GM12878 (cell line): Measurements from ENCODE around the gene PHRF1. TPM values are rescaled to one million over a fixed set of nuclear protein-coding genes. Genes with fewer than 3 reads are reported as not detected.

ENCODE experiments used
- ATAC-seq: fragments of 200-7000 bp; cut with Tn5 transposase; 3 replicates; pipeline ENCODE4 v1.9.1; 2020; ENCODE audit warnings: mild to moderate bottlenecking, moderate library complexity
- BruUV-seq: library from RNA; stranded (reverse); fragments of 400-500 nt; replicated peaks from 2 replicates; lab custom pipeline; 2021; lab: Mats Ljungman, UMichigan
- CTCF ChIA-PET: fragments of 300-600 bp; sonication (Branson Sonifier 250); formaldehyde crosslinking; extraction: SDS; loops from one replicate; lab custom pipeline; 2021; ENCODE audit warnings: inconsistent platforms; lab: Yijun Ruan, JAX
- POLR2A ChIA-PET: fragments of 350-600 bp; formaldehyde crosslinking; extraction: SDS; loops from one replicate; lab custom pipeline; 2021; ENCODE audit warnings: inconsistent platforms; lab: Charles Lee
- RAD21 ChIA-PET: fragments of 300-600 bp; sonication (Branson Sonifier 250); formaldehyde crosslinking; loops from one replicate; lab custom pipeline; 2023; ENCODE audit warnings: antibody characterized with exemption; ENCODE audit not compliant: unreplicated experiment; lab: Charles Lee
- SMC1A ChIA-PET: fragments of 300-600 bp; sonication (Branson Sonifier 250); formaldehyde crosslinking; loops from one replicate; lab custom pipeline; 2023; ENCODE audit not compliant: unreplicated experiment, uncharacterized antibody; lab: Charles Lee
- DNase-seq: peaks from one replicate; pipeline ENCODE4 v3.0.0-alpha.2; 2011; ENCODE audit warnings: low read depth, low spot score
- FAIRE-seq: peaks from 3 replicates; lab custom pipeline; 2011; peaks lifted over from hg19 to GRCh38; lab: Jason Lieb, UNC
- H2AFZ ChIP-seq: 2 replicates; pipeline ENCODE4 v1.6.0; 2011; ENCODE audit warnings: low read depth, low read length, control low read depth; ENCODE audit not compliant: control insufficient read depth
- H3K27ac ChIP-seq: 2 replicates; pipeline ENCODE4 v1.5.1; 2011; ENCODE audit warnings: control low read depth; ENCODE audit not compliant: control insufficient read depth, insufficient read depth
- H3K27me3 ChIP-seq, 2 experiments: replicated peaks in 1 of 2; 2 replicates each; pipeline versions ENCODE4 v1.6.0 to v1.6.1; 2011; ENCODE audit warnings: low read length in 1 of 2; ENCODE audit not compliant: control insufficient read depth in 2 of 2, insufficient read depth in 2 of 2
- H3K36me3 ChIP-seq, 2 experiments: 2 replicates each; pipeline ENCODE4 v1.5.1; 2011; ENCODE audit warnings: low read length in 1 of 2; ENCODE audit not compliant: control insufficient read depth in 2 of 2, insufficient read depth in 2 of 2
- H3K4me1 ChIP-seq: 2 replicates; pipeline ENCODE4 v1.6.1; 2011; ENCODE audit warnings: mild to moderate bottlenecking, low read length, moderate library complexity, mixed read lengths; ENCODE audit not compliant: control insufficient read depth, insufficient read depth
- H3K4me2 ChIP-seq: 2 replicates; pipeline ENCODE4 v1.6.0; 2011; ENCODE audit warnings: control low read depth; ENCODE audit not compliant: control insufficient read depth, insufficient read depth
- H3K4me3 ChIP-seq: fragments of 200-600 bp; sonication (generic); 2 replicates; pipeline ENCODE4 v1.5.1; 2016
- H3K79me2 ChIP-seq: 2 replicates; pipeline ENCODE4 v1.6.0; 2011; ENCODE audit warnings: low read length; ENCODE audit not compliant: control insufficient read depth, insufficient read depth
- H3K9ac ChIP-seq: 2 replicates; pipeline ENCODE4 v1.8.0; 2011; ENCODE audit warnings: low read length, control low read depth, mixed read lengths; ENCODE audit not compliant: control insufficient read depth, insufficient read depth
- H3K9me3 ChIP-seq: replicated peaks from 3 replicates; pipeline ENCODE4 v1.5.1; 2011; ENCODE audit warnings: mild to moderate bottlenecking, low read length; ENCODE audit not compliant: control insufficient read depth, insufficient read depth
- H4K20me1 ChIP-seq: 2 replicates; pipeline ENCODE4 v1.6.0; 2011; ENCODE audit not compliant: control insufficient read depth, insufficient read depth
- CHD1 ChIP-seq: IDR thresholded peaks from 2 replicates; pipeline ENCODE4 v1.6.1; 2012; ENCODE audit warnings: low read depth, low read length, improper control_type of control experiment
- EP300 ChIP-seq, 2 experiments: fragments of 150-350 bp in 1 of 2; IDR thresholded peaks; 2 replicates each; pipeline ENCODE4 v1.6.1; 2011 to 2012; ENCODE audit warnings: low read depth in 2 of 2, low read length in 2 of 2, borderline replicate concordance in 1 of 2, improper control_type of control experiment in 1 of 2, inconsistent platforms in 1 of 2; ENCODE audit not compliant: control insufficient read depth in 1 of 2
- FOXM1 ChIP-seq: IDR thresholded peaks from 2 replicates; pipeline ENCODE4 v1.6.1; 2012; ENCODE audit warnings: low read depth, mild to moderate bottlenecking, inconsistent platforms, low read length, moderate library complexity
- KLF5 ChIP-seq: fragments of 450-650 bp; IDR thresholded peaks from 2 replicates; pipeline ENCODE4 v1.6.1; 2014; ENCODE audit warnings: mild to moderate bottlenecking; ENCODE audit not compliant: partially characterized antibody
- LARP7 ChIP-seq: fragments of 450-650 bp; IDR thresholded peaks from 2 replicates; pipeline ENCODE4 v1.6.1; 2017; ENCODE audit warnings: mild to moderate bottlenecking
- MEF2B ChIP-seq: fragments of 450-650 bp; IDR thresholded peaks from 2 replicates; pipeline ENCODE4 v1.6.1; 2018; ENCODE audit warnings: mild to moderate bottlenecking, moderate library complexity; ENCODE audit not compliant: partially characterized antibody, poor library complexity, severe bottlenecking
- MTA2 ChIP-seq: fragments of 450-650 bp; IDR thresholded peaks from 2 replicates; pipeline ENCODE4 v1.6.1; 2016; ENCODE audit warnings: low read depth, mild to moderate bottlenecking, moderate library complexity
- PAX5 ChIP-seq: IDR thresholded peaks from 2 replicates; pipeline ENCODE4 v1.6.1; 2011; ENCODE audit warnings: low read depth, low read length, borderline replicate concordance
- PKNOX1 ChIP-seq: fragments of 450-650 bp; IDR thresholded peaks from 2 replicates; pipeline ENCODE4 v1.6.1; 2016; ENCODE audit warnings: mild to moderate bottlenecking
- REST ChIP-seq: IDR thresholded peaks from 2 replicates; pipeline ENCODE4 v1.6.1; 2012; ENCODE audit warnings: mild to moderate bottlenecking, low read depth, low read length
- SMARCA5 ChIP-seq: fragments of 450-650 bp; IDR thresholded peaks from 2 replicates; pipeline ENCODE4 v1.6.1; 2017; ENCODE audit warnings: mild to moderate bottlenecking
- SRF ChIP-seq, 2 experiments: IDR thresholded peaks; 2 replicates each; pipeline ENCODE4 v1.6.1; 2011; ENCODE audit warnings: low read depth in 2 of 2, low read length in 2 of 2, mild to moderate bottlenecking in 1 of 2, moderate library complexity in 1 of 2
- TARDBP ChIP-seq: IDR thresholded peaks from 2 replicates; pipeline ENCODE4 v1.6.1; 2016; ENCODE audit warnings: borderline replicate concordance
- USF1 ChIP-seq: IDR thresholded peaks from 2 replicates; pipeline ENCODE4 v1.6.1; 2011; ENCODE audit warnings: borderline replicate concordance, low read depth, mild to moderate bottlenecking, moderate library complexity, mixed read lengths, low read length; ENCODE audit not compliant: insufficient read depth; ENCODE audit errors: extremely low read length
- WGBS: methylation state at CpG from one replicate; pipeline ENCODE4 v1.1.6; 2016; ENCODE audit warnings: low lambda C conversion rate; ENCODE audit not compliant: insufficient replicate concordance, insufficient coverage; ENCODE audit errors: missing lambda C conversion rate; 5-methylcytosine and 5-hydroxymethylcytosine counted together
- in situ Hi-C: fragments of 300-500 bp; cut with MboI; formaldehyde crosslinking; loops from 9 replicates; pipeline ENCODE4 v1.14.3; 2018; ENCODE audit warnings: mixed read lengths
- intact Hi-C: fragments of 100-400 bp; cut with micrococcal nuclease; formaldehyde crosslinking; loops from one replicate; pipeline ENCODE4 v1.14.2; 2022; ENCODE audit not compliant: unreplicated experiment
- polyA plus RNA-seq, 11 experiments: library from polyadenylated mRNA; depleted of rRNA in 4 of 11; unstranded in 6 of 11; stranded (reverse) in 5 of 11; fragments of >200 nt; fragmentation: Nextera tagmentation in 4 of 11; fragmentation: Illumina TruSeq in 1 of 11; extraction: Ambion mirVana in 4 of 11; extraction: Trizol in 1 of 11; gene quantifications; 1 replicate in 1 of 11; 2 replicates in 10 of 11; pipeline versions ENCODE4 v1.2.1 to v1.2.3, GENCODE V29; 2011 to 2016; ENCODE audit warnings: inconsistent platforms in 2 of 11, missing spikeins in 2 of 11, low read depth in 1 of 11
- total RNA-seq, 4 experiments: library from RNA; depleted of rRNA in 3 of 4; stranded (reverse); fragments of >200 nt in 3 of 4; fragmentation: Illumina TruSeq in 1 of 4; extraction: Trizol in 1 of 4; gene quantifications; 2 replicates each; pipeline versions ENCODE4 v1.2.1 to v1.2.3, GENCODE V29; 2013 to 2021

The PHRF1 gene
- total and polyA plus RNA-seq, 10 of the 15 experiments (the other 5 are each of a cell fraction or from before 2014, with no cell fraction given), result 0.13 to 43.5 (median 15.1) TPM

GRCh38 chr11:550746-551085 is 25.6 kb upstream of the PHRF1 start:
- ChIA-PET RAD21 (no interaction called here), POLR2A (no interaction called here), SMC1A (no interaction called here), CTCF (no interaction called here)
- no peak overlapping the region for H3K9ac ChIP-seq
- no peaks in the 10 kb centered on the region; a peak in 1 of 4 replicates for H3K27me3 ChIP-seq
- no peak for FAIRE-seq
- DNase-seq, result no peak
- in situ Hi-C loops (no loop called here), intact Hi-C loops (no loop called here)
- BruUV-seq, result no TSS peak
- no peaks in the 10 kb centered on the region for H4K20me1 ChIP-seq
- no peak overlapping the region for H3K27ac ChIP-seq
- no peaks in the 10 kb centered on the region for H3K79me2 ChIP-seq
- no peak overlapping the region for H3K4me3 ChIP-seq
- TF ChIP-seq SMARCA5 (no peak), CHD1 (no peak), PKNOX1 (no peak), USF1 (no peak)
- H3K4me1 ChIP-seq, result no peaks in the 10 kb centered on the region
- no peak overlapping the region for H2AFZ ChIP-seq
- H3K4me2 ChIP-seq, result no peak overlapping the region
- H3K9me3 ChIP-seq, result no peaks in the 10 kb centered on the region
- ATAC-seq, result no peak
- H3K36me3 ChIP-seq, result no peaks in the 10 kb centered on the region
- 71% methylated on average over 3 of the region's 5 CpGs for WGBS

GRCh38 chr11:551131-551530 is 25.1 kb upstream of the PHRF1 start:
- ChIA-PET SMC1A (no interaction called here), CTCF (no interaction called here), POLR2A (no interaction called here), RAD21 (no interaction called here)
- Histone ChIP-seq H3K4me3 (no peak overlapping the region), H3K27me3 (no peaks in the 10 kb centered on the region; a peak in 1 of 4 replicates), H3K9me3 (no peaks in the 10 kb centered on the region), H3K9ac (no peak overlapping the region), H3K27ac (no peak overlapping the region), H3K36me3 (no peaks in the 10 kb centered on the region), H3K4me1 (no peaks in the 10 kb centered on the region), H3K4me2 (no peak overlapping the region), H4K20me1 (no peaks in the 10 kb centered on the region), H2AFZ (no peak overlapping the region), H3K79me2 (no peaks in the 10 kb centered on the region)
- FAIRE-seq (no peak), ATAC-seq (no peak), DNase-seq (no peak)
- intact Hi-C loops, result no loop called here
- in situ Hi-C loops, result no loop called here
- BruUV-seq, result no TSS peak
- 78% methylated on average over 16 of the region's 16 CpGs for WGBS
- TF ChIP-seq LARP7 (no peak), EP300 (IDR thresholded peaks at IDR 0.05; ENCODE audit: borderline replicate concordance in 1 of 2, control insufficient read depth in 1 of 2, low read depth in 2 of 2, low read length in 2 of 2) (no peak), REST (no peak), TARDBP (no peak), MTA2 (no peak), FOXM1 (no peak), KLF5 (no peak), MEF2B (no peak), SRF (IDR thresholded peaks at IDR 0.05; ENCODE audit: low read depth in 2 of 2, low read length in 2 of 2) (no peak), PAX5 (no peak)
